Duodenal mucosa (tissue), 2 donors: ENCODE measurements around the gene RPUSD3.

Experiments
- H3K27ac ChIP-seq: one replicate; pipeline ENCODE4 v1.7.0; 2013; ENCODE audit warnings: low read depth, low read length
- H3K27me3 ChIP-seq, 2 donors: one replicate each; pipeline ENCODE4 v1.7.0; 2013; ENCODE audit warnings: low read length in 2 of 2, control low read depth in 1 of 2; ENCODE audit not compliant: insufficient read depth in 2 of 2, control insufficient read depth in 1 of 2
- H3K36me3 ChIP-seq, 2 donors: one replicate each; pipeline ENCODE4 v1.7.0; 2013; ENCODE audit warnings: low read length in 2 of 2, control low read depth in 1 of 2; ENCODE audit not compliant: insufficient read depth in 2 of 2, control insufficient read depth in 1 of 2
- H3K4me1 ChIP-seq, 2 donors: one replicate each; pipeline ENCODE4 v1.7.0; 2013; ENCODE audit warnings: low read length in 2 of 2, control low read depth in 1 of 2; ENCODE audit not compliant: insufficient read depth in 2 of 2, control insufficient read depth in 1 of 2
- H3K4me3 ChIP-seq, 2 donors: one replicate each; pipeline ENCODE4 v1.7.0; 2013; ENCODE audit warnings: low read length in 2 of 2, low read depth in 1 of 2
- H3K9ac ChIP-seq, 2 donors: one replicate each; pipeline ENCODE4 v1.7.0; 2013; ENCODE audit warnings: low read length in 2 of 2, low read depth in 1 of 2
- H3K9me3 ChIP-seq, 2 donors: one replicate each; pipeline ENCODE4 v1.7.0; 2013; ENCODE audit warnings: low read length in 2 of 2, control low read depth in 1 of 2; ENCODE audit not compliant: control insufficient read depth in 1 of 2

Gene RPUSD3

DNA sequence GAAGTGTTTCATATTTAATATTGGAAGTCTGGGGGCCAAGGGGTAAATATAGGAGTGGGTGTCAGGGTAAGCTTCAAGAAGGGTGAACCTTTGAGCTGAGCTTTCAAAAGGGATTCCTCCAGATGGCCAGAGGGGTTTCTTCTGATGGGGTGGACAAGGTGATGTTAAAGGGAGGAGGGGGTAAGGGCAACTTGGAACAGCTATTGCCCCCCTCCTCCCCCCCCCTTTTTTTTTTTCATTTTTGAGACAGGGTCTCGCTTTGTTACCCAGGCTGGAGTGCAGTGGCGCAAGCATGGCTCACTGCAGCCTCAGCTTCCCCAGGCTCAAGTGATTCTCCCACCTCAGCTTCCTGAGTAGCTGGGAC lies 35.8 kb downstream of the RPUSD3 start:
- peaks cover 28 to 45% of the 10 kb centered on the region in 2 donors for H3K36me3 ChIP-seq
- H3K4me3 ChIP-seq: no peak overlapping the region
- no peaks in the 10 kb centered on the region for H3K9me3 ChIP-seq
- peaks cover 34 to 48% of the 10 kb centered on the region in 2 donors for H3K4me1 ChIP-seq
- H3K9ac ChIP-seq: no peak overlapping the region
- H3K27me3 ChIP-seq: no peaks in the 10 kb centered on the region
- no peak overlapping the region for H3K27ac ChIP-seq

DNA sequence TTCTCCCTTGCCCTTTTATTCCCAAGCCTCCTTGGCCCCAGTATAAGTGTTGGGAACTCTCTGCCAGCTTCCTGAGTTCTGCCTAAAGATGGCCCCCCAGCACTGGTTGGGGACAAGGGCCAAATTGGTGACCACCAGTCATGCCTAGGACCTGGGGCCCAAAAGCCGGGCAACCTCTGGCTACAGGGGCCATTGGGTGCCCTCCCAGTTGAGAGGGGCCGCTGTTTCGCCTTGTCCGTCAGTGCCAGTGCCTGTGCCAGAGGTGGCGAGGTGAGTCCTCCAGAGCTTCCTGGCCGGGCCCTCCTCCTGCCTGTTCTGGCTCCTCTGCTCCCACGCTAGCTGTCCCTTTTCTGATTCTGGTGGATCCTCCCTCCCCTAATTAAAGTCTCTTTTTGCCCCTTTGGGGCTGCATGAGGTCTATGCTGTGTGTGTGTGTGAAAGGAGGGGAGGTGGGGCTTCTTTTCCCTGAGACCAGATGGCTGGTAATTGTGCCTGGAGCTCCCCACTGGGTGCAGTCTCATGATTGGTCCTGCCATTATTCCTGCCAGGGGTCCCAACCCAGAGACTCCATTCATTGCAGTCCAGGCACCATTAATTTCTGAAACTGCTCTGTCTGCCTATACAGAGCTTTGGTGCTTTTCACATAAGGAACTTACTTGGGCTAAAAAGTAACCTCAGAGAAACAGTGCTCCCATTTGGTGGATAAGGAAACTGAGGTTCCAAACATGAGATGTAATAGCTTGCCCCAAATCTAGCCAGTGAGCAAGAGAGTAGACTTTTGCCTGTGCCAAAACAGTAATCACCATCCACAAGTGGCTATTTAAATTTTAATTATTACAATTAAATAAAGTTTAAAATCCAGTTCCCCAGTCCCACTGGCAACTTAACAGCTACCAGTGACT lies 36.9 kb downstream of the RPUSD3 start:
- peaks cover 34 to 48% of the 10 kb centered on the region in 2 donors for H3K4me1 ChIP-seq
- H3K4me3 ChIP-seq: no peak overlapping the region
- H3K27me3 ChIP-seq: no peaks in the 10 kb centered on the region
- H3K36me3 ChIP-seq: peaks cover 28 to 49% of the 10 kb centered on the region in 2 donors
- H3K27ac ChIP-seq: no peak overlapping the region
- H3K9ac ChIP-seq: no peak overlapping the region
- no peaks in the 10 kb centered on the region for H3K9me3 ChIP-seq

DNA sequence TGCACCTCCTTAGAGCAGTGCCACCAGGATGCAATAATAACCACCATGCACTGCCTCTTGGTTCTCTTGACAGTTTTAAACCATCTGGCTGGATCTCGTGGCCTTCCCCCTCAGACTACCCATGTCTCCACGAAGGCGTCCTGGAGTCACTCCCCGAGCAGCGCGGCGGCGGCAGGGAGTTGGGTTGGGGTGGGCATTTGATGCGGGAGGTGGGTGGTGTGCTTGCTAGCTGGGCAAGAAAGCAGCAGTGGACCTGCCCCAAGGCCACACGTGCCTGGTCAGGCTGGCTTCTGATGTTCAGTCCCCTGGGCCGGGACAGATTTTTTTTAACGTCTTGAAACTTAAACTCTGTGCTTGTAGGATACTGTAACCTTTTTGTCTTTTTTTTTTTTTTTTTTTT lies 37.7 kb downstream of the RPUSD3 start:
- Histone ChIP-seq H3K4me1 (peaks cover 34 to 48% of the 10 kb centered on the region in 2 donors), H3K27ac (no peak overlapping the region), H3K27me3 (no peaks in the 10 kb centered on the region), H3K36me3 (peaks cover 34 to 57% of the 10 kb centered on the region in 2 donors), H3K9ac (no peak overlapping the region), H3K4me3 (no peak overlapping the region), H3K9me3 (no peaks in the 10 kb centered on the region)

DNA sequence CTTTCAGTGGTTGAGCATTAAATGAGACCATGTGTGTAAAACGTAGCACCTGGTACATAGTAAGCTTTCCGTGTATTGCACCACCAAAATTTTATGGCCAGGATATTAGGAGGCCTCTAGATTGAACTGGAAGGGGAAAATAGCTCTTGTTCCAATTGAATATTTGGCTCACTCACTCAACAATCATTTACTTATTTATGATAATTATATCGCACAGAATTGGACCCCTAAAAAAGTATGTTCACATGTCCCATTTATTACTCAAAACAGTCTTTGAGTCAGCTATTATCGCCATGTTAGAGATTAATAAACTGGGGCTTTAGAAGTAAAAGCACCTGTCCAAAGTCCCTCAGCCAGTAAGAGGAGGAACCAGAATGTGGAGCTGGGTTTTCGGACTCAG lies 38.8 kb downstream of the RPUSD3 start:
- Histone ChIP-seq H3K27ac (no peak overlapping the region), H3K9ac (no peak overlapping the region), H3K27me3 (no peaks in the 10 kb centered on the region), H3K36me3 (peaks cover 42 to 67% of the 10 kb centered on the region in 2 donors), H3K4me1 (peaks cover 25 to 39% of the 10 kb centered on the region in 2 donors), H3K9me3 (no peaks in the 10 kb centered on the region), H3K4me3 (no peak overlapping the region)

DNA sequence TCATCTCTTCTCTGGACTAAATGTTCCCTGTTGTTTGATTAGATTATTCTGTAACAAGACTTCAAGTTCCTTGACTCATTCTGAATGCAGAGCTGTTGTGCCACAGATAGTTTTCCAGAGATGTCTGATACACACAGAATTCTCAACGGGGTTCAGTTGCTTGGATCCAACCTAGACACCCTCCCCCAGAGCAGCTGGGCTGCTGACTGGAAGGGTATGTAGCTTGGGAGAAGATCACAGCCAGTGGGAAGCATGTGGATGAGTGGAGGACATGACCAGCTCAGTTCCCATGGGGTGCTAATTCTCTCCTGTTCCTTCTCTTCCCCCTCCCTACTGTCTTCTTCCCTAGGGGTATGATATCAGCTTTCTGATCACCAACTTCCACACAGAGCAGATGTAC lies 40.3 kb downstream of the RPUSD3 start:
- Histone ChIP-seq H3K4me1 (peaks cover 16 to 29% of the 10 kb centered on the region in 2 donors), H3K27me3 (no peaks in the 10 kb centered on the region), H3K4me3 (no peak overlapping the region), H3K36me3 (peaks cover 48 to 82% of the 10 kb centered on the region in 2 donors), H3K27ac (no peak overlapping the region), H3K9ac (no peak overlapping the region), H3K9me3 (no peaks in the 10 kb centered on the region)

DNA sequence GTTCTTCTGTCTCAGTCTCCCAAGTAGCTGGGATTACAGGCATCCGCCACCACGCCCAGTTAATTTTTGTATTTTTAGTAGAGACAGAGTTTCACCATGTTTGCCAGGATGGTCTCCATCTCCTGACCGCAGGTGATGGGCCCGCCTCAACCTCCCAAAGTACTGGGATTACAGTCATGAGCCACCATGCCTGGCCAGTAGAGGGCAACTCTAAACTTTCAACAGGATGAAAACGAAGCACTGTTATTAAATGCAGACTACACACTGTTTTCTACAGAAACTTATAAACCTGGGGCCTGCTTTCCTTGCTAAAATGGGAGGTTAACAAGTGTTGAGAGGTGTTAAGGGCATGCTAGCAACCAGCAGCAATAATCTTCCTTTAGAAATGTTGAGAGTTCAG lies 43.3 kb downstream of the RPUSD3 start:
- Histone ChIP-seq H3K27me3 (no peaks in the 10 kb centered on the region), H3K9ac (no peak overlapping the region), H3K4me3 (no peak overlapping the region), H3K27ac (no peak overlapping the region), H3K9me3 (no peaks in the 10 kb centered on the region), H3K4me1 (peaks cover 16 to 24% of the 10 kb centered on the region in 2 donors), H3K36me3 (peaks cover 53 to 78% of the 10 kb centered on the region in 2 donors)

DNA sequence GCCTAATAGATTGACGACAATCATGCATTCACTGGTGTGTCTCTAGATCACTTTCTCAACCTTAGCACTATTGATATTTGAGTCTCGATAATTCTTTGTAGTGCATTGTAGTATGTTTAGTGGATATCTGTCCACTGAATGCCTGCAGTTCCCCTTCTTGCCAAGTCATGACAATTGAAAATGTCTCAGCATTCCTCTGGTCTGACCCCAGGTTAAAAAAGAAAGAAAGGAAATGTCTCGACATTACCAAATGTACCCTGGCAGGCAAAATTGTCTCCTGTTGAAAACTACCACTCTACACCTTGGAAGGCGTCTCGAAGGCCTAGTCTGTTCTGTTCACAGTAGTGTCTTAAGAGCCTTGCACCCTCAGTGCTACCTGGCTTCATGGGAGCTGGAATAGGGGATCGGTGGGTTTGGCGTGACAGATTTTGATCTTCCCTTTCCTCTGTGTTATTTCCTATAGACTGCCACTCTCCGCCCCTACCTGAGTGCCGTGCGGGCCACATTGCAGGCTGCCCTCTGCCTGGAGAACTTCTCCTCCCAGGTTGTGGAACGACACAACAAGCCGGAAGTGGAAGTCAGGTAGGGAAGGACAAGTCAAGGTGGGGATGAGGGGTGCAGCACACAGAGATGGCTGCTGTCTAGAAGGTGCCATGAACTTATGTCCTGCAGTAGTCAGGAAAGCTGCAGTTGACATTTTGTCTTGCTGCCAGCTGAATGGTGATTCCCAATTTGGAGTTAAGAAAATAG lies 46.4 kb downstream of the RPUSD3 start:
- no peak overlapping the region for H3K27ac ChIP-seq
- no peaks in the 10 kb centered on the region for H3K9me3 ChIP-seq
- H3K36me3 ChIP-seq: peaks cover 33 to 58% of the 10 kb centered on the region in 2 donors
- peaks cover 11 to 15% of the 10 kb centered on the region in 2 donors for H3K4me1 ChIP-seq
- H3K27me3 ChIP-seq: no peaks in the 10 kb centered on the region
- H3K9ac ChIP-seq: no peak overlapping the region
- H3K4me3 ChIP-seq: no peak overlapping the region

DNA sequence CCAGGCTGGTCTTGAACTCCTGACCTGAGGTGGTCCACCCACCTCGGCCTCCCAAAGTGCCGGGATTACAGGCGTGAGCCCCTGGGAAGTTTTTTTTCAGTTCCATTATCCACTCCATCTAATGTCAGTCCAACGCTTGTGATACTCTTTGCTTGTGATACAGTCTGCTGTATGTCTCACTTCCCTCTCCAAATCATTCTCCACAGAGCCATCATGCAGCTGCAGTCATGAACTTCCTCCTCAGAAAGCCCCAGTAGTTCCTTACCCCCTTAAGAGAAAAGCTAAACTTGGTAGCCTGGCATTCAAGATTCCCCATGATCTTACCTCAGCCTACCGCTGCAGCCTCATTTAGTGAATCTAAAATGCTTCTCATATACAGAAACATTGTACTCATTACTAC lies 48.6 kb downstream of the RPUSD3 start:
- no peak overlapping the region for H3K27ac ChIP-seq
- H3K27me3 ChIP-seq: no peaks in the 10 kb centered on the region
- H3K36me3 ChIP-seq: peaks cover 21 to 50% of the 10 kb centered on the region in 2 donors
- peaks cover 17 to 32% of the 10 kb centered on the region in 2 donors for H3K4me1 ChIP-seq
- H3K4me3 ChIP-seq: no peak overlapping the region
- no peaks in the 10 kb centered on the region for H3K9me3 ChIP-seq
- H3K9ac ChIP-seq: no peak overlapping the region

DNA sequence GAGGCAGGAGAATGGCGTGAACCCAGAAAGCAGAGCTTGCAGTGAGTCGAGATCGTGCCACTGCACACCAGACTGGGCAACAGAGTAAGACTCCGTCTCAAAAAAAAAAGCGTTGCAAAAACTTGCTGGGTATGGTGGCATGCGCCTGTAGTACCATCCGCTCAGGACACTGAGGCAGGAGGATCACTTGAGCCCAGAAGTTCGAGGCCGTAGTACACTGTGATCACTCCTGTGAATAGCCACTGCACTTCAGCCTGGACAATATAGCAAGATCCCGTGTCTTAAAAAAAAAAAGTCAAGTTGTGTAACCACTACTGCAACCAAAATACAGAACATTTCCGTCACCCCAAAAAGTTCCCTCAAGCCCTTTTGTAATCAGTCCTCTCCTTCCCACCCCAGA lies 49.4 kb downstream of the RPUSD3 start:
- Histone ChIP-seq H3K27ac (no peak overlapping the region), H3K27me3 (no peaks in the 10 kb centered on the region), H3K4me3 (no peak overlapping the region), H3K9ac (no peak overlapping the region), H3K9me3 (no peaks in the 10 kb centered on the region), H3K36me3 (peaks cover 18 to 48% of the 10 kb centered on the region in 2 donors), H3K4me1 (peaks cover 17 to 32% of the 10 kb centered on the region in 2 donors)

DNA sequence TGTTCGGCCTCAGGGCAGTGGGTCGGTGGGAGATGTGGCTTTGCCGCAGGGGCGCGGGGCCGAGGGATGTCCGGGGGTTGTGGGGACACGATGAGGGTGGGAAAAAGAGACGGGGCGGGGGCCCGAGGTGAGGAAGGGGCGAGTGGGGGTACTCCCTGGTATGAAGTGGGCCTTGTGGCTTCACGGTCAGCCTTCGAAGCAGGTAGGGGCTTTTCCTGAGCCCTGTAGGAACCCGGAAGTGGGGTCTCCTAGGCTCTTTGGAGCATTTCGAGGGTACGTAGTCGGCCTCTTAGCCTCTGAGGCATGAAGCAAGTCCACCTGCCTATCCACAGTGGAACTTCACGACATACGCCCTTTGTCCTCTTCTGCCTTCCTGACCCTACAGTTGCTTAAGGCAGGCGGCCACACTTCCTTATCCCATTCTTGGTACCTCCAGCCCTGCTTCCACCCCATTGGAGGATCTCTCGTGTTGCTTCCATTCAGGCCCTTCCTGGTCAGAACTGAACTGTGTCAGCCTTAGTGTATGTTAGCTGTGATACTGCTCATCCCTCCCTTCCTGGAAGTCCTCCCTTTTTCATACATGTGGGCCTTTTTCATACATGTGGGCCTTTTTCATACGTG lies 50.5 kb downstream of the RPUSD3 start:
- Histone ChIP-seq H3K27me3 (no peaks in the 10 kb centered on the region), H3K9me3 (no peaks in the 10 kb centered on the region), H3K4me3 (peak overlapping the region; percentile 92 to 96), H3K36me3 (peaks cover 18 to 43% of the 10 kb centered on the region in 2 donors), H3K4me1 (peaks cover 17 to 32% of the 10 kb centered on the region in 2 donors), H3K27ac (peak overlapping the region; percentile 93), H3K9ac (peak overlapping the region; percentile 94 to 99)
